OCI-LY3 (cell line): ENCODE data around the gene NNMT.
A peak's percentile ranks its signal among the peaks of the same experiment; 100 is the strongest.

Experiments used
- H2AFZ ChIP-seq: fragments of 200-600, 300-600 bp; shearing (Covaris generic); 2 replicates; pipeline ENCODE4 v1.6.0; 2014; ENCODE audit warnings: antibody characterized with exemption, low read depth, low read length
- H3K27ac ChIP-seq: fragments of 200-600, 300-600 bp; sonication (generic); 2 replicates; pipeline ENCODE4 v1.5.1; 2014; ENCODE audit warnings: mild to moderate bottlenecking, low read length, moderate library complexity, mixed read lengths
- H3K27me3 ChIP-seq: fragments of 200-600, 300-600 bp; sonication (generic); 2 replicates; pipeline ENCODE4 v1.6.1; 2014; ENCODE audit warnings: low read depth, low read length, mixed read lengths
- H3K36me3 ChIP-seq: fragments of 200-600, 300-600 bp; sonication (generic); replicated peaks from 2 replicates; pipeline ENCODE3; 2014; ENCODE audit warnings: low read depth, low read length, mixed read lengths
- H3K4me1 ChIP-seq: fragments of 300-600, 200-600 bp; sonication (generic); 2 replicates; pipeline ENCODE4 v1.6.1; 2014; ENCODE audit warnings: low read length, mixed read lengths
- H3K4me2 ChIP-seq: fragments of 200-600, 300-600 bp; sonication (generic); 2 replicates; pipeline ENCODE4 v1.6.1; 2014; ENCODE audit warnings: low read length, mixed read lengths
- H3K4me3 ChIP-seq: fragments of 300-600, 200-600 bp; sonication (generic); 2 replicates; pipeline ENCODE4 v1.5.1; 2014; ENCODE audit warnings: antibody characterized with exemption, mild to moderate bottlenecking, low read length, moderate library complexity
- H3K79me2 ChIP-seq: fragments of 300-600, 200-600 bp; shearing (Covaris generic); 2 replicates; pipeline ENCODE4 v1.6.1; 2014; ENCODE audit warnings: mild to moderate bottlenecking, low read length, mixed read lengths
- H3K9ac ChIP-seq: fragments of 300-600, 200-600 bp; shearing (Covaris generic); 2 replicates; pipeline ENCODE4 v1.6.0; 2014; ENCODE audit warnings: mild to moderate bottlenecking, low read length, moderate library complexity
- H3K9me3 ChIP-seq: fragments of 200-600, 300-600 bp; shearing (Covaris generic); 2 replicates; pipeline ENCODE4 v1.6.1; 2014; ENCODE audit warnings: low read length, mixed read lengths; ENCODE audit not compliant: insufficient read depth
- H4K20me1 ChIP-seq: fragments of 200-600, 300-600 bp; sonication (generic); 2 replicates; pipeline ENCODE4 v1.6.1; 2016; ENCODE audit warnings: low read length, mixed read lengths; ENCODE audit not compliant: insufficient read depth
- EZH2phosphoT487 ChIP-seq: fragments of 200-600 bp; shearing (Covaris generic); IDR thresholded peaks from 2 replicates; pipeline ENCODE4 v1.6.1; 2018; ENCODE audit warnings: antibody characterized with exemption, mixed run types, low read depth
- TF ChIP-seq, protein P1 (sequence below): fragments of 200-600, 300-600 bp; sonication (generic); IDR thresholded peaks from 2 replicates; pipeline ENCODE4 v1.5.1; 2014; ENCODE audit warnings: antibody characterized with exemption, low read length, low read depth

Gene NNMT

DNA sequence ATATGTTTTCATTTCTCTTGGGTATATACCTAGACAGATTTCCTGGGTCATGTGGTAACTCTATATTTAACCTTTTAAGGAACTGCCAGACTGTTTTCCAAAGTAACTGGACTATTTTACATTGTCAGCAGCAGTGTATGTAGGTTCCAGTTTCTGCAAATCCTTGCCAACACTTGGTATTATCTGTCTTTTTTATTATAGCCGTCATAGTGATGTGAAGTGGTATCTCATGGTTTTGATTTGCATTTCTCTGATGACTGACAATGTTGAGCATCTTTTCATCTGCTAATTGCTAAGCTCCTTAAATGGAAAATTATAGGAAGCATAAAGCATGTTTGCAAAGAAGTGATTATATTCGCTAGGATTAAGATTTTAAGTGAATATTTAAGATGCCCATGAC is 13.9 kb downstream of the NNMT start:
- Histone ChIP-seq H3K9ac (no peak overlapping the region), H3K4me2 (no peak overlapping the region), H3K27ac (no peak overlapping the region), H3K4me1 (peaks cover 13% of the 10 kb centered on the region), H3K36me3 (no peaks in the 10 kb centered on the region), H4K20me1 (no peaks in the 10 kb centered on the region), H3K4me3 (no peak overlapping the region), H3K79me2 (no peaks in the 10 kb centered on the region), H3K9me3 (no peaks in the 10 kb centered on the region), H3K27me3 (peaks cover 38% of the 10 kb centered on the region), H2AFZ (no peak overlapping the region)
- TF ChIP-seq, protein P1, sequence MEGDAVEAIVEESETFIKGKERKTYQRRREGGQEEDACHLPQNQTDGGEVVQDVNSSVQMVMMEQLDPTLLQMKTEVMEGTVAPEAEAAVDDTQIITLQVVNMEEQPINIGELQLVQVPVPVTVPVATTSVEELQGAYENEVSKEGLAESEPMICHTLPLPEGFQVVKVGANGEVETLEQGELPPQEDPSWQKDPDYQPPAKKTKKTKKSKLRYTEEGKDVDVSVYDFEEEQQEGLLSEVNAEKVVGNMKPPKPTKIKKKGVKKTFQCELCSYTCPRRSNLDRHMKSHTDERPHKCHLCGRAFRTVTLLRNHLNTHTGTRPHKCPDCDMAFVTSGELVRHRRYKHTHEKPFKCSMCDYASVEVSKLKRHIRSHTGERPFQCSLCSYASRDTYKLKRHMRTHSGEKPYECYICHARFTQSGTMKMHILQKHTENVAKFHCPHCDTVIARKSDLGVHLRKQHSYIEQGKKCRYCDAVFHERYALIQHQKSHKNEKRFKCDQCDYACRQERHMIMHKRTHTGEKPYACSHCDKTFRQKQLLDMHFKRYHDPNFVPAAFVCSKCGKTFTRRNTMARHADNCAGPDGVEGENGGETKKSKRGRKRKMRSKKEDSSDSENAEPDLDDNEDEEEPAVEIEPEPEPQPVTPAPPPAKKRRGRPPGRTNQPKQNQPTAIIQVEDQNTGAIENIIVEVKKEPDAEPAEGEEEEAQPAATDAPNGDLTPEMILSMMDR = no peak
- no peak for TF ChIP-seq EZH2phosphoT487

DNA sequence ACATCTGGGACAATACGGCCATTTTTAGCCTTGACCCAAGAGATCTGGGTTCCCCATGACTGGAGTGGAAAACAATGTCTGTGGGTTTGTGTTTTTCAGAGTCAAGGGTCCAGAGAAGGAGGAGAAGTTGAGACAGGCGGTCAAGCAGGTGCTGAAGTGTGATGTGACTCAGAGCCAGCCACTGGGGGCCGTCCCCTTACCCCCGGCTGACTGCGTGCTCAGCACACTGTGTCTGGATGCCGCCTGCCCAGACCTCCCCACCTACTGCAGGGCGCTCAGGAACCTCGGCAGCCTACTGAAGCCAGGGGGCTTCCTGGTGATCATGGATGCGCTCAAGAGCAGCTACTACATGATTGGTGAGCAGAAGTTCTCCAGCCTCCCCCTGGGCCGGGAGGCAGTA is 15.7 kb downstream of the NNMT start:
- Histone ChIP-seq H3K79me2 (no peaks in the 10 kb centered on the region), H3K4me2 (peak overlapping the region; percentile 43), H3K9me3 (no peaks in the 10 kb centered on the region), H3K36me3 (no peaks in the 10 kb centered on the region), H4K20me1 (no peaks in the 10 kb centered on the region), H3K4me3 (peak overlapping the region; percentile 4; the same call in 1 of the 2 replicates), H2AFZ (no peak overlapping the region; the same call in 1 of the 2 replicates), H3K27ac (no peak overlapping the region), H3K9ac (no peak overlapping the region), H3K4me1 (peaks cover 13% of the 10 kb centered on the region), H3K27me3 (peaks cover 41% of the 10 kb centered on the region)
- TF ChIP-seq, protein P1 = no peak
- TF ChIP-seq EZH2phosphoT487 = no peak

DNA sequence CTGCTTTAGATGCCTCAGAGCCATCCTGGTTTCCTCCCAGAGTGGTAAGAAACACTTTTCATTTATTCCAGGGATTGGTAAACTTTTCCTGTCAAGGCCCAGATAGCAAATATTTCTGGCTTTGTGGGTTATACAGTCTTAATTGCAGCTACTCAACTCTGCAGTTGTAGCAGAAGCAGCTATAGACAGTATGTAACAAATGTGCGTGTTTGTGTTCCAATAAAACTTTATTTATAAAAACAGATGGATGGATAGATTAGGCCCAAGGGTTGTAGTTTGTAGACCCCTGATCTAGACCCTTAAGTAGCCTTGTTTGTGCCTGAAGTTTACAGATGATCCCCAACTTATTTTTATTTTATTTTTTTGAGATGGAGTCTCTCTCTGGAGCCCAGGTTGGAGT is 17.9 kb downstream of the NNMT start:
- peaks cover 23% of the 10 kb centered on the region for H3K27me3 ChIP-seq
- no peak overlapping the region for H2AFZ ChIP-seq

DNA sequence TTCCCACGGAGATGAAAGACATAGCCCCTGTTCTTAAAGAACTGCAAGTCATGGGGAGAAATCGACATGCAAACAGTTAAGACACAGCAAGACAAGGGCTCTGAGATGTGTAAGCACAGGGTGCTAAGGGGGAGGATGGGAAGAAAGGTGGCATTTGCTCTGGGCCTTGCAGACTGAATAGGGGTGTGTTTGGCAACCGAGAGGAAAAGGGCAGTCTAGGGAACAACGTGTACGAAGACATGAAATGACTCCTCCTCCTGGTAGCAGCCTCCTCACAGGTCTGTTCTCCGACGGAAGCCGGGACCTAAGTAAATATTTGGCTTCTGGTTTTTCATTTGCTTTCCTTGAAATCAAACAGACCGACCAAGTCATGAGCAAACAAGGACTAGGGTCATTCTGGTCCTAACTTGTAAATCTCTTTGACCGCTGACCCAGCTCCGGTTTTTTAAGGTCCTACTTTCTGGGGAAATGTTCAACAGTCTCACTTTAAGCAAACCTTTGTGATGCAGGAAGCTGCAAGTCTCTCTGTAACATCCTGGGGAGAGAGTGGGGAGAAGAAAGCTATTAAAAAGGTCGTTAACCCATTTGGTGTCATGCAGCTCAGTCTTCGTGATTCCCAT is 19.7 kb downstream of the NNMT start:
- Histone ChIP-seq H3K27me3 (peaks cover 28% of the 10 kb centered on the region), H3K36me3 (no peaks in the 10 kb centered on the region), H4K20me1 (no peaks in the 10 kb centered on the region), H3K4me2 (no peak overlapping the region), H3K4me3 (0 out of 2 replicates have a peak overlapping the region, but pooled peaks have one; percentile 16), H3K4me1 (peaks cover 20% of the 10 kb centered on the region), H3K79me2 (no peaks in the 10 kb centered on the region), H3K9ac (no peak overlapping the region), H2AFZ (peak overlapping the region; percentile 7; the same call in 1 of the 2 replicates), H3K9me3 (no peaks in the 10 kb centered on the region), H3K27ac (no peak overlapping the region)
- TF ChIP-seq, protein P1 = no peak
- TF ChIP-seq EZH2phosphoT487 = no peak

More for the DNA sequence above, 17.9 kb downstream of the NNMT start:
- H3K4me3 ChIP-seq = no peak overlapping the region
- no peak overlapping the region for H3K27ac ChIP-seq
- no peaks in the 10 kb centered on the region for H3K9me3 ChIP-seq
- peaks cover 13% of the 10 kb centered on the region for H3K4me1 ChIP-seq
- H3K9ac ChIP-seq = no peak overlapping the region
- no peaks in the 10 kb centered on the region for H3K79me2 ChIP-seq
- H3K36me3 ChIP-seq = no peaks in the 10 kb centered on the region
- no peaks in the 10 kb centered on the region for H4K20me1 ChIP-seq
- TF ChIP-seq, protein P1 = no peak
- no peak for TF ChIP-seq EZH2phosphoT487
- no peak overlapping the region for H3K4me2 ChIP-seq
